ENCODE results near the gene SUFU.
"Not testable (repeated sequence)": the region's sequence is repeated elsewhere in the genome, so short reads cannot be mapped to it uniquely, and the experiment has no call there.

The SUFU gene

GRCh38 chr10:102654969-102655368 is 151.2 kb downstream of the SUFU start:
- DNase-seq: no peak

GRCh38 chr10:102656026-102656425 is 152.3 kb downstream of the SUFU start:
- DNase-seq: no peak

- no peak for DNase-seq
Measured at GRCh38 chr10:102656791-102657371, 153.1 kb downstream of the SUFU start.

- no peak for DNase-seq
Measured at GRCh38 chr10:102657451-102657850, 153.7 kb downstream of the SUFU start.

GRCh38 chr10:102657984-102658724 is 154.4 kb downstream of the SUFU start:
- DNase-seq: no peak

GRCh38 chr10:102658802-102659201 is 155.0 kb downstream of the SUFU start:
- no peak for DNase-seq

GRCh38 chr10:102660888-102661657 is 157.3 kb downstream of the SUFU start:
- peak; percentile 44 for DNase-seq

GRCh38 chr10:102661658-102662028 is 157.9 kb downstream of the SUFU start:
- no peak for DNase-seq

GRCh38 chr10:102665904-102666509 is 162.2 kb downstream of the SUFU start:
- no peak for DNase-seq

- DNase-seq: not testable (repeated sequence)
Measured at GRCh38 chr10:102667411-102667810, 163.6 kb downstream of the SUFU start.

GRCh38 chr10:102668326-102669107 is 164.7 kb downstream of the SUFU start:
- DNase-seq: peak; percentile 75

GRCh38 chr10:102669206-102670064 is 165.7 kb downstream of the SUFU start:
- DNase-seq: peak; percentile 34

GRCh38 chr10:102670065-102670670 is 166.4 kb downstream of the SUFU start:
- no peak for DNase-seq

- peak; percentile 89 for DNase-seq
Measured at GRCh38 chr10:102670871-102671434, 167.2 kb downstream of the SUFU start.

- no peak for DNase-seq
Measured at GRCh38 chr10:102673236-102673818, 169.6 kb downstream of the SUFU start.

- DNase-seq: peak; percentile 64
Measured at GRCh38 chr10:102673819-102674511, 170.2 kb downstream of the SUFU start.

GRCh38 chr10:102674566-102674965 is 170.8 kb downstream of the SUFU start:
- peak; percentile 52 for DNase-seq

- DNase-seq: no peak
Measured at GRCh38 chr10:102675011-102675665, 171.4 kb downstream of the SUFU start.
